HG02798 (cell line): ENCODE results near the gene WNT7A.

Source experiments
- ATAC-seq: cut with Tn5 transposase; IDR thresholded peaks from one replicate; pipeline ENCODE4 v1.9.1; 2021; ENCODE audit warnings: mild to moderate bottlenecking; ENCODE audit not compliant: unreplicated experiment, poor library complexity

Gene WNT7A

GRCh38 chr3:13886593-13887129 is 6.8 kb upstream of the WNT7A start:
- ATAC-seq: no peak

DNA sequence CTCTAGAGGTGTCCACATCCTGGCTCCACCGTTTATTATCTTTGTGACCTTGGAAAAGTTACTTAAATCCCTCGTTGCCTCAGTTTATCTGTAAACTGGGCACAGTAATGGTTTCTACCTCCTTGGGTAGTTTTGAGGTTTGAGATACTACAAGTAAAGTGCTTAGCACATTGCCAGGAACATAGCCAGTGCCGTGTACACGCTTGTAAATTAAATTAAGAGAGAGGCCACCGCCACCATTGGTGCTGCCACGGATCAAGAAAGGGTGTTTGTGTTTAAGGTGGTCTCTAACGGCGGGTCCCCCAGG is 5.8 kb upstream of the WNT7A start:
- no peak for ATAC-seq

DNA sequence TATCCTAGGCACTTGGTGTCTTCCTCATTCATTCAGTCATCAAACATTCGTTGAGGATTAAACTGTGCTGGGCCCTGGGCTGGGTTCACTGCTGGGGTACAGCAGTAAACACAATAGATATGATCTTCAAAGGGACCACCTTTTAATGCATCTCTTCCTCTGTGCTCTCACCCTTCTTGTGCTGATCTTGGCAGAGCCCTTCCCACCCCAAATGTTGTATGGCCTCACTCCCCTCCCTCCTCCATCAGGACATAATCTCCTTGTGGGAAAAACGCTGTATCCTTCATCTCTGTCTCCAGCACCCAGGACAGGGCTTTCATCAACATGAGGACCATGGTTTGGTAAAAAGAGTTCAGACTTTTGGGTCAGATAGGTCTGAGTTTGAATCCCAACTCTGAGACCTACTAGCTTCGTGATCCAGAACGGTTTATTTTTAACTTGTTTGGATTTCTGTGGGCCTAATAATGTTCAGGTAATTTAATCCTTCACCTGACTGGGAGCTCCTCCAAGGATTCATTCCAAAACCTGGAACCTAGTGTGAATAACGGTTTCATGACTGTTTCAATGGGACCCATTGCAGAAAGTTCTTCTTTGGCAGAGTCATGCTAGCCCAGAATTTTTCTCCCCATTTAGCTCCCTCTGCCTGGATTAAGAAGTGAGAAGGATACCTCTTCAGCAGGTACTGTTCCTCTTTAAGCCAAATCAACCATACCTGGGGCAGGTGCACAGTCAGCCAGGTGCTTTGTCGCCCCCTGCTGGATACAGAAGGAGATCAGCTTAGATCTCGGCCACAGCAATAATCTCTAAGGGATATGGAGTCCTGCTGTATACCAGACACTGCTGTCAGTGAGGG is 5.2 kb upstream of the WNT7A start:
- ATAC-seq: no peak

- no peak for ATAC-seq
Observed at GRCh38 chr3:13883681-13884080, 3.8 kb upstream of the WNT7A start.

- no peak for ATAC-seq
Observed at GRCh38 chr3:13882876-13883275, 3.0 kb upstream of the WNT7A start.

GRCh38 chr3:13881536-13882410 is 1.9 kb upstream of the WNT7A start:
- no peak for ATAC-seq

GRCh38 chr3:13880811-13881156 is 913 bp upstream of the WNT7A start:
- no peak for ATAC-seq

GRCh38 chr3:13879102-13879945 is 547 bp downstream of the WNT7A start:
- ATAC-seq: no peak

- no peak for ATAC-seq
Observed at GRCh38 chr3:13878281-13879101, 1.4 kb downstream of the WNT7A start.

GRCh38 chr3:13877911-13878280 is 2.0 kb downstream of the WNT7A start:
- ATAC-seq: no peak

DNA sequence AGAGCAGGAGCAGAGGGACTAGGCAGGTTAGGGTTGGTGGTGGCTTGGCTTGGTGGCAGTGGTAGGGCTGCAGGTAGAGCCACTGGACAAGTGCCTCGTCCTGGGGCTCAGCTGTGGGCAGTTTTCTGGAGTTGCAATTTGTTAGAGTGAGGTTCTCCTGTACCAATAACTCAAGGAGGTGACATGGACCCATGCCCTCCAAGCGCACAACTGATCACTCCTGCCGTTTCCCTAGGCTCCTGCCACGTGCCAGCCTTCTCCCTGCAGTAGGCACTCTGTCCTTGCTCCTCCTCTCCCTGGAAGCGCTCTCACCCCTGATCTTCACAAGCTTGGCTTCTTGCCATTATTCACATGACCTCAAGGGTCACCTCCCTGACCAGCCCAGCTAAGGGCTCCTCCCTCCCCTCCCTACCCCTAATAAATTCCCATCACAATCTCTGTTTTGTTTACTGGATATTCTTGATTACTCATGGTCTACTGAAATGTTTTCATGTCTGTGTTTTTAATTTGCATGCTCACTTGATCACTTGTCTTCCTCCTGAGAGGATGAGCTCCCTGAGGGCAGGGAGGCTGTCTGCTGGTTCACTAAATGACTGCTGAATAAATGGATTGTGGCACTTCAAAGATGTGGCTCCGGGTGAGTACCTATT is 3.3 kb downstream of the WNT7A start:
- no peak for ATAC-seq

GRCh38 chr3:13874891-13875290 is 5.0 kb downstream of the WNT7A start:
- ATAC-seq: no peak

- ATAC-seq: no peak
Observed at GRCh38 chr3:13873818-13874217, 6.1 kb downstream of the WNT7A start.

- no peak for ATAC-seq
Observed at GRCh38 chr3:13872451-13872850, 7.4 kb downstream of the WNT7A start.

DNA sequence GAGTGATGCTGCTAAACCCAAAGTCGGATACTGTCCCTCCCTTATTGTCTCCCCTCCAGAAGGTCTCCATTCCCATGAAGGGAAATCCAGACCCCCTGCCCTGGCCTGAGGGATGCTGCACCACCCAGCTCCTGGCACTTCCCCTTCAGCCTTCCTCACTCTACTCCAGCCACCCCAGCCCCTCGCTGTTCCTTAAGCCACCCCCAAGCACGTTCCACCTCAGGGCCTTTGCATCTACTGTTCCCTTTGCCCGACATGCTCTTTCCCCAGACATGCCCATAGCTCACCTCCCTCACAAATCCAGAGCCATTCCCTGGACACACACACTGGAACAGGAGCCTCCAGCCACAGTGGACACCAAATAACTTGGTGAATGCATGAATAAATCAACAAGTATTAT is 8.1 kb downstream of the WNT7A start:
- no peak for ATAC-seq

- no peak for ATAC-seq
Observed at GRCh38 chr3:13870902-13871301, 9.0 kb downstream of the WNT7A start.

DNA sequence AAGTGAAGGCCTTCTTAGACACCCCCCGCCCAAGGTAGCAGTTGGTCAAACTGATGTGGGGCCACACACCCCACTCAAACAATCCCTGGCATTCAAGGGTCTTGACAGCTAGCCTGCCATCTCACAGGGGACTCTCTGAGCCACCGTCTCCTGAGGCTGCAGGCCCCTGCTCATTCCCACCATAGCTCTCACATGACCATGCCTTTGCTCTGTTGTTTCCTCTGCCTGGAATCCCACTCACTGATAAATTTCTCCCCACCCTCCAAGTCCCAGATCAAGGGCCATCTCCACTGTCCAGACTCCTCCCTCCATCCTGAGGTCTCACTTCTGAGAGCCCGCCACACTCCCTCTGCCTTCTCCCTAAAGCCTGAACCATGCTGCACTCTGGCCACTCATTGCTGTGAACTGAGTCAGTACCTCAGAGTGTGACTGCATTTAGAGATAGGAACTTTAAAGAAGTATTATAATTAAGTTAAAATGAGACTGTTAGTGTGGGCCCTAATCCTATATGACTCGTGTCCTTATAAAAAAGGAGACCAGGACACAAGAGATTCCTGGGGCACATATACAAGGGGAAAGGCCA is 10.0 kb downstream of the WNT7A start:
- no peak for ATAC-seq

- ATAC-seq: no peak
Observed at GRCh38 chr3:13868844-13869724, 10.8 kb downstream of the WNT7A start.
